Activated naive CD4-positive, alpha-beta T cell (primary cell): Measurements from ENCODE around the gene GPATCH2.
"Not testable (repeated sequence)": the region's sequence is repeated elsewhere in the genome, so short reads cannot be mapped to it uniquely, and the experiment has no call there.

Experiments used
- DNase-seq, 4 experiments: peaks; one replicate each; lab custom pipeline; 2025; lab: John Stamatoyannopoulos, UW

The GPATCH2 gene

GRCh38 chr1:217630711-217631591 is at the start of gene GPATCH2, which contains the start of gene SPATA17:
Gene GPATCH2, minus strand, starts transcription at chr1:217631090. Its CDS starts 119 bp downstream, at chr1:217630971.
Gene SPATA17, plus strand, starts transcription at chr1:217631344. Its CDS starts 35 bp downstream, at chr1:217631379.
- DNase-seq, result peak; percentile 19 to 52 (median 42)

DNA sequence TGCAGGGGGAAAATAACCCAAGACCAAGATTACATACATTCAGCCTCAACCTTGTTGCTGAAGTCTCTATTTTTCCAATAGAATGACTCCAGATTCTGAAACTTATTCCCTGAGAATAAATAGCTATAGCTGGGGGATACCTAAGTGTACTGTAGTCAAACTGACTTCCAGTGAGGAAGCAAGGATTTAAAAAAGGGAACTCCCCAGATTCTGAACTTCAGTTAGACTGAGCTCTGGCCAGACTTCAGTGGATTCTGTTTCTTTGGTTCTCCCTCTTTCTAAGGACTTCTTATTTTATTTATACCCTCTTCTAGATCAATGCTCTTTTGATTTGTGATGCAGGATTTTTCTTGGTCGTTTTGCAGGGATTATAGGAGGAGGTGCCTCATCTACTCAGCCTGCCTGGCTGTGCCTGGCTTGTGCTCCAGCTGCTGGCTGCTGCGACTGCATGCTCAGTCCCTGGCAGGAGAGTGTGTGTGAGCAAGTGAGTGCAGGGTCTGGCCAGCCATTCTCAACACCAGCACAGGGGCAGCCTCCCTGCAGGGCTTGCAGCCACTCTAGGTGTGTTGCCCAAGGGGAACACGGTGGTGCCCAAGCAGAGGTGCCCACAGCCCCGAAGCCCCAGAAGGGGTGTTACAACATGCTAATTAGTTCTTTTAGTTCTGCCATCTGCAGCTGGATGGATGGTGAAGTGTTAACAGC is 43.3 kb upstream of the GPATCH2 start:
- no peak for DNase-seq

GRCh38 chr1:217673387-217673786 is 42.5 kb upstream of the GPATCH2 start:
- no peak for DNase-seq

GRCh38 chr1:217668351-217668940 is 37.6 kb upstream of the GPATCH2 start:
- DNase-seq, result no peak

DNA sequence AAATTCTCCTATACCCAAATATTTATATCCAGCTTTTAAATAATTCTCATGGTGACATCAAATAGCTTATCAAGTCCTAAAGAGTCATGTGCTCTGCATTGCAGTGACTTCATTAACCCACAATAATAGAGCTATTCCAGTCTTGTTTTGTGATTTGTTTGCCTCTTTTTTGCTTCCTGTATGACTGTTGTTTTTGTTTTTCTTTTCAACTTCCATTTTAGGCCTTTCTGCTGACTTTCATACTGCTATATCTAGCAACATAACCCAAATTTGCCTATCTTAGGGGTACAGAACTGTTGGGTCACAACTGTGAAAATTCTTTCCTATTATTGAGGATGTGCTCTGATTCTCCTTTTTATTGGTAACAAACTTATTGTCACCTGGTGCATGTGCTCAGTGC is 30.5 kb upstream of the GPATCH2 start:
- DNase-seq, result no peak

- DNase-seq, result no peak
Observed at GRCh38 chr1:217660353-217661062, 29.6 kb upstream of the GPATCH2 start.

DNA sequence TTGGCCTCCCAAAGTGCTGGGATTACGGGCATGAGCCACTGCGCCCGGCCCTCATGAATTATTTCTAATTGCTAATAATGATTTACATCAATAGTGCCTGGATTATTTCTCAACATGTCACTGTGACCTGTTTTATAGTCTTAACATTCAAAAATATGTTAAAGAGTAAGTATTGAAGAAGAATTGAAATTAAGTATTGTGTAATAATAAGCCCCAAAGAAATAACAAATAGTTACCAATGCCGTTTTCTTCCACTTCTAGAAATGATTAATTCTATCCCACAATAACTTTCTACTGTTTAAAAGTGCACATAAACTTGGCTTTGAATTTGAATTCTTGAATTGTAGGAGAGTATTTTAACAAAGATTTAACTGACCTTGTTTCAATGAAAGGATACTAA is 19.8 kb upstream of the GPATCH2 start:
- no peak for DNase-seq

GRCh38 chr1:217647791-217648190 is 16.9 kb upstream of the GPATCH2 start:
- DNase-seq, result no peak

DNA sequence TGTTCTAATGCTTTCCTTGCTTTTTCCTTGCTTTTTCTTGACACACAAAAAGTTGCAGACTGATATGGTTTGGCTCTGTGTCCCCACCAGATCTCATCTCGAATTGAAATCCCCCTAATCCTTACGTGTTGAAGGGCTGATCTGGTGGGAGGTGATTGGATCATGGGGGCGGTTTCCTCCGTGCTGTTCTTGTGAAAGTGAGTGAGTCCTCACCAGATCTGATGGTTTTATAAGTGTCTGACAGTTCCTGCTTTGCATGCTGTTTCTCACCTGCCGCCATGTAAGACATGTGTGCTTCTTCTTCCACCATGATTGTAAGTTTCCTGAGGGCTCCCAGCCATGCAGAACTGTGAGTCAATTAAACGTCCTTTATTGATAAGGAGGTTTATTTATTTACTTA is 11.6 kb upstream of the GPATCH2 start:
- DNase-seq, result no peak

GRCh38 chr1:217627431-217627830 is 3.5 kb downstream of the GPATCH2 start:
- no peak for DNase-seq

DNA sequence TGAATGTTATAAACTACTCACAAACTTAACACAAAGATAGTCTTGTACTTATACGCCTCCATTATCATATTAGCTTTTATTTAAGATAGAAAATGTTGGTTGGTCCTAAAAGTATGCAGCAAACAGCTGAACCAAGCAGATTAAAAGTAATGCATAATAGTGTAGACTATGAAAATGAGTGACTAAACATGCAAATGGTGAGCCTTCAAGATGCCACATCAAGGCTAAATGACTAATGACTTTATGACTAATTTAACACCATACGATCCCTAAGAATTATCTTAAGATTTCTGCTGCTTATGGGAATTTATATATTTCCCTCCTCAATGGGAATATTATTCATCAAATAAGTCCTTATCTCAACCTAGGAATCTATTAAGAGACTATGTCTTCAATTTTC is 4.6 kb downstream of the GPATCH2 start:
- DNase-seq, result no peak

GRCh38 chr1:217622042-217622441 is 8.8 kb downstream of the GPATCH2 start:
- DNase-seq, result no peak

DNA sequence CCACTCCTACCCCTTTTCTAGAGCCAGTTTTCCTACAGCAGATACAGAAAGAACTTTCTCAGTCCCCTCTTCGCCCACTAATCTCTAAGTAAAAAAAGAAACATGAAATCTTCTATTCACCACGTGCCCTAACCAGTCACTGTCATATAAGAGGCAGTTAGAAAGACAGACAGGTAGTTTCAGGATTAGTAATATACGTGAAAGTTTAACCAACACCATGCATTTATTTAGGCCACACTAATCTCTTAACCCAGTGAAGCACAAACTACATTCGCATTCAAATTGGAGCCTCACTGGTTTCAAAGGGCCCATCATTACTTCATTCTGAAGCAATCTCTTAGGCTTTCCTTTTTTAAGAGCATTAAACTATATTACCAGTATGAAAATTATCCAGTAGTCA is 10.1 kb downstream of the GPATCH2 start:
- DNase-seq, result no peak

GRCh38 chr1:217617126-217617525 is 13.8 kb downstream of the GPATCH2 start:
- no peak for DNase-seq

- no peak for DNase-seq
Observed at GRCh38 chr1:217614200-217614712, 16.6 kb downstream of the GPATCH2 start.

DNA sequence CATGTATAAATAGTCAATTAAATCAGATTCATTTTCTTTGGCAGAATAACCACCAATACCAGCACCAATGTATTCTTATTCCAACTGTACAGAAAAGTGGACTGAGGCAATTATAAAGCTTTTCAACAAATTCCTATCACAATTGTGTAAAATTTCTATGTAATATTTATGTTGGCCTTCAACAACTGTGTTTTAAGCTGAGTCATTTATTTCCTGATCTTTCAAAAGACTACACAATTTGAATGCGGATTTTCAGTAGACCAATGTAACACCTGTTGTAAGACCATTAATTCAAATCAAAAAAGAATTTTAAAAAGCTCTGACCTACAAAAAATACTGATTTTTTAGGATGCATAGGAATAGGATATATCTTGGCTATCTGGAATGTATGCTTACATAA is 25.5 kb downstream of the GPATCH2 start:
- DNase-seq, result no peak

DNA sequence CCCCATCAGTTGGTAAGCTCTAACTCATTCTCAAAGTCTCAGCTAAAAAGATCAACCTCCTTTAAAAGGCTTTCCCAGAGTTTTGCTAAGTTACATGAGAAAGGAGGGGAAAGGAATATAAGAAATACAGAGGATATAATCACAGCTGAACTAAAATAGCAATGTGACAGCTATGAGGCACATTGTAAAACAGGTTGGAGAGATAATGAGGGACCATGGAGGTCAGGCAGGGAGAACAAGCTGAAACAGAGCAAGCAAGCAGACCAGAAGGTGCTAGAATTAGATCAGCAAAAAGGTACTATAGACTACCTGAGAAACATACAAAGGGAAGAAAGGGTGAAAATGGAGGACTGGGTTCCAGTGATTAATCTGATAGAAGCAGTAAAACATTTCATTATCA is 28.5 kb downstream of the GPATCH2 start:
- DNase-seq, result no peak

GRCh38 chr1:217599154-217599553 is 31.7 kb downstream of the GPATCH2 start:
- DNase-seq, result no peak

DNA sequence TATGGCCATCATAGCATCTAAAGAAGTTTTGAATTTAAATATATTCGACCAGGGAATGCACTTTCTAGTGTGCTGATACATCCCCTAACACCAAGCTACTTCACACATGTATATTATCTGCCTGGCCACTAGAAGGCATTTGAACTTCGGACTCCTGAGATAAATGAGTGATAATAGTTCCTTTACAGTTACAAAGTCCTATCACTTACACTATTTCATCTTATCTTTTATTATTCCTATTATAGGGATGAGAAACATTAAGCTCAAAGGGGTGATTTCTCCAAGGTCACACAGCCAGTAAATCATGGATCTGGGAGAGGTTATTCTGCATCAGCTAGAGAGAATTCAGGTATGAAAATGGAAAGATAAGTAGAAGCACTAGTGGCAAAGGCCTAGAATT is 40.3 kb downstream of the GPATCH2 start:
- DNase-seq, result no peak

- no peak for DNase-seq
Observed at GRCh38 chr1:217586586-217586985, 44.3 kb downstream of the GPATCH2 start.

DNA sequence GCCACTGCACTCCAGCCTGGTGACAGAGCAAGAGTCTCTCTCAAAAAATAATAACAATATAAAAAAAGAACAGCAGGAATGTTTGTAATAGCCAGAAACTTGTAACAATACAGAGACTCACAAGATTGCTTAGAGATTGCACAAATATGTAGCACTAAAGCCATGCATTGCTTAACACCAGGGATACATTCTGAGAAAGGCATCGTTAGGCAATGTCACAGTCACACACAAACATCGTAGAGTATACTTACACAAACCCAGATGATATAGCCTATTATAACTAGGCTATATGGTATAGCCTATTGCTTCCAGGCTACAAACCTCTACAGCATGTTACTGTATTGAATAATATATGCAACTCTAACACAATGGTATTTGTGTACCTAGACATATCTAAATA is 45.3 kb downstream of the GPATCH2 start:
- DNase-seq, result no peak

- DNase-seq, result not testable (repeated sequence)
Observed at GRCh38 chr1:217584286-217584811, 46.5 kb downstream of the GPATCH2 start.
